HG02642 (cell line): Measurements from ENCODE around the gene UBA7.
A peak's percentile ranks its signal among the peaks of the same experiment; 100 is the strongest.

Source experiments
- ATAC-seq: cut with Tn5 transposase; IDR thresholded peaks from one replicate; pipeline ENCODE4 v1.9.1; 2021; ENCODE audit warnings: mild to moderate bottlenecking; ENCODE audit not compliant: unreplicated experiment, poor library complexity

The UBA7 gene

DNA sequence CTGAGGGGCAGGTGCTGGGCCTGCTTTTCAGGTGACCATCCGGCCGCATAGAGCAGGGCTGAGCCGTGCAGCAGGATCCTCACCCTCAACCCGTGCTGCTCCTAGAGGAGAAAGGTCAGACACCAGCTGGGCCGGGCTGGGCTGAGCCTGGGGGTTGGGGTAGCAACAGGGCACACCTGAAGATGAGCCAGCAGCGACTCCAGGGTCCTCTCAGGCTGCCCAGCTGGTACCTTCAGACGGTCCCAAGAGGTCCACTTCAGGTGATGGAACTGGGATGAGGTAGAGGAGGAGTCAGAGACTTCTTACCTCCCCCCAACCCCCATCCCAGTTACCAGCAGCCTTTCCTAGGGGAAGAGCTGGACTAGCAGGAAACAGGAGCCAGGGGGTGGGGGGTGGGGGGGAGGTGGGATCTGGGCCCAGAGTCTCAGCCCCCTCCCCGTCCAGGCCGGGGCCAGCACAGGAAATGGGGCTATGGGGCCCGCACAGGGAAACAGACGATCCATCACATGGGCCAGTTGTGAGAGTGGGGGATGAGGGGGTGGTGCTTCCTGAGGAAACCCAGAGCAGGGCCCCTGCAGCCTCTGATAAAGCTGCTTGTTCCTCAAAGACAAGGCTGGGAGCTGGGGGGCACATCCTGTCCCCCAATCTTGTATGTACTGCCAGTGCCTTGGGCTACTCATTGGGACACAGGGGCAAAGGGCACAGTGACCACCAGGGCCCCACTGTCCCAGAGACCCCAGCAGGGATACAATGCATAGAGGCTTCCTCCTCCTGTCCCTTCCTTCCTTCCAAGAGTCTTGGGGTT, 7.7 kb downstream of the UBA7 start:
- no peak for ATAC-seq

DNA sequence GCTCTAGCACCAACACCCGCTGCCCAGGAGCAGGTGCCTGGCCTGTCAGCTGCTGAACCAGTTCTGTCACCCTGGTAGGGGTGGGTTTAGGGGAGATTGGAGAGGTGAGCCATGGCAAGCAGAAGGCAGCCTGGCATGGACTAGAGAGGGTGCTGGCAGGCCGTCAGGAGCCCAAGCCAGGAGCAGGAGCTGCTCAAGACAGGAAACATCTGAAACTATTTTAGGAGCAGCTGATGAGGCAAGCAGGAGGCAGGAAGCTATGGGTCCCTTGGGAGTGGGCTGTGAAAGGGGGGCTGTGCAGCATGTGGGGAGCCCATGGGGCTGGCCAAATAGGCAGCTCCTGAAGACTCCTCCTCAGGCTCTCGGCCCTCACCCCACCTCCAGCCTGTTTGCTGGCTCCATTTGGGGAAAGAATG, 8.4 kb downstream of the UBA7 start:
- ATAC-seq, result no peak

DNA sequence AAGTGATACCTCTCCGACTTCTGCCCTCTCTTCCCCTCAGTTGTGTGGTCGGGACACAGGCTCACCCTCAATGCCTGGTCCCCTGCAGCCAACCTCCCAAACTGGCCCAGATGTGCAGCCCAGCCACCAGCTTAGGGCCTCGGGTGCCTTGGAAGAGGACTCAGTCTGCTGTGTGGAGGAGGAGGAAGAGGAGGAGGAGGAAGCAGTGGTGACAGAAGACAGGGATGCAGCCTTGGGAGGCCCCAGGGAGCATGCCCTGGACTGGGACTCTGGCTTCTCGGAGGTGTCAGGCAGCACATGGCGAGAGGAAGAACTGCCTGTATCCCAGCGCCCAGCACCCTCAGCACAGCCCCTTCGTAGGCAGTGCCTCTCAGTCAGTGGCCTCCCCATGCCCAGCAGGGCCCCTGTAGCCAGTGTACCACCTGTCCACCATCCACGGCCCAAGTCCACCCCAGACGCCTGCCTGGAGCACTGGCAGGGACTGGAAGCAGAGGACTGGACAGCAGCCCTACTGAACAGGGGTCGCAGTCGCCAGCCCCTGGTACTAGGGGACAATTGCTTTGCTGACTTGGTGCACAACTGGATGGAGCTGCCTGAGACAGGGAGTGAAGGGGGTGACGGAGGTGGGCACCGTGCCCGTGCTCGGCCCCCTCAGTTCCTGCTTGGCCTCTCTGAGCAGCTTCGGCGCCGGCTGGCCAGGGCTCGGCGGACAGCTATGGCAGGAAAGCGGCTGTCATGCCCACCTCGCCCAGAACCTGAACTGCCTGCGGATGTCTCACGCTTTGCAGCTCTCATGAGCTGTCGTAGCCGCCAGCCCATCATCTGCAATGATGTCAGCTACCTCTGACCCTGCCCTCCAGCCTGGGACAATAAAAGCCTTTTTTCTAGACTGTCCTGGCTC, 9.4 kb downstream of the UBA7 start:
- ATAC-seq, result no peak

DNA sequence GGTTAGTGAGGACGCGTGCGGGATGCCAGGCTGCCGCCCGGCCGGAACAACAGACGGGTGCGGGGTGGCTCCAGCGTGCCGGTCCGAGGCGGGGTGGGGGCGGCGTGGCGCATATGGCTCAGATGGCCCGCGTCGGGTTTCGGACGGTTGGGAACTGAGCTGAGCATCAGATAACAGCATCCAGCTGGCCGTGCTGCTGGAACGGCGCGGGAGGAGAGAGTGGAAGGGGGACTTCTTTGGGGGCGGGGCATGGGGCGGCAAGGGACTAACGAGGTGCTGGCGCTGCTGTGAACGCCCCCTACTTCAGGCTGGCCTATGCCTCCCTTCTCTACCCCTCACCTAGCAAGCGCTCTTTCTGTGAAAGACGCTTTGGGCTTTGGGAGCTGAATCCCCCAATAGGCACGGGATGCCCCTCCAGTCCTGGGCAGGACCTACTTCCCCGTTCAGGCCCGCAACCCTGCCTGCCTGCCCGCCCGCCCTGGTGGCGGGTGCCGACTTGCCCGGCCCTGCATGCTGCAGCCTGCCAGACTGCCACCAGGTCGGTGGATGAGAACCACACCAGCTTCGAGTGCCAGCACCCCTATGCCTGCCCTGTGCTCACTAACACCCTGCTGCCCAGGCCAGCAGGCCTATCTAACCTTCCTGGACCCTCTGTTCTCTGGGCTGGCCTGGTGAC, 10.2 kb downstream of the UBA7 start:
- peak; percentile 18 for ATAC-seq

DNA sequence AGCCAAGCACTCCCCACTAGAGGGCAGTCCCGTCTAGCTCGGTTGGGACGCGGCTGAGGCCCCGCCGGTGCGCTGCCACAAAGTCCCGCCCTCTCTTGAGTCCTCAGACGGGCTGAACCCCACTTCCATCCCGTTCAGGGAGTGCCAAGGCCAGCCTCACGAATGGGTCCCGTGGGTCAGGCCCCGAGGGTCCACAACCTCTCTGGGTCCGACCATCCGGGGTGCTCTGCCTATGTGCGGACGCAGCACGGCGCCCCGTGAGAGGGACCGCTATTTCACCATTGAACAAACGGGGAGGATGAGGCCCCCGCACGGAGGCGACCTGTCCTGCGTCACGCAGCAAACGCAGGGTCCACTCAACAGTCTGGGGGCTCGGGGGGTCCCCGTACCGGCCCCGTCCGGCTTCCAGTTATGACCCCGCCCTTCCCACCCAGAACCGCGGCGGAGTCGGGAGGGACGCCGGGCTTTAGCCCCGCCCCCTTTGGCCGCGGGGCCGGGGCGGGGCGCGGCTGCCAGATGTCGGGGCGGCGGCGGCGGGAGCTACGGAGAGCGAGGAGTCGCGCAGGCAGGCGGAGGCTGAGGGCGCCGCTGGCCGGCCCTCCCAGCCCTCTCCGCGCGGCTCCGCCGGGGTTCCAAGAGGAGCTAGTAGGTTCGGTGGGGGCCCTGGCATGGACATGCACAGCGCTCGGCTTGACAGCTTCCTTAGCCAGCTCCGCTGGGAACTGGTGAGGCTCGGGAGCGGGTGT, 10.9 kb downstream of the UBA7 start, which contains the start of gene INKA1:
Gene INKA1 (plus strand): TSS at position 543 of the 746 bp plus-strand sequence. CDS start 132 bp downstream, at position 675.
- peak; percentile 63 for ATAC-seq

DNA sequence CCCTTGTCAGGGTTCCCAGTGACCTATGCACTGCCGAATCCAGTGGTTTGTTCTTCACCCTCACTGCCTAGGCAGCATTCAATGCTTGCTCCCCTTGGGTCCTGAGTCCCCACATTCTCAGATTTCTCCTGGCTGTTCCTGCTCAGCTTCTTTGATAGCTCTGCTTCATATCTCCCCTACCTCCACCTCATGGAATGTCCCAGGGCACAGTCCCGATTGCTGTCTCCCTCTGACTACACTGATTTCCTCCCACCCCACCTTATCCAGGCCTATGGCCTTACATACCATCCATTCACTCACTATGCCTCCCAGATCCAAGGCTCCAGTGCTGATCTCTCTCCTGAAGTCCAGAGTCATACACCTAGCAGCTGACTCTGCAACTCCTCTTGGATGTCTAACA, 12.6 kb downstream of the UBA7 start:
- no peak for ATAC-seq

DNA sequence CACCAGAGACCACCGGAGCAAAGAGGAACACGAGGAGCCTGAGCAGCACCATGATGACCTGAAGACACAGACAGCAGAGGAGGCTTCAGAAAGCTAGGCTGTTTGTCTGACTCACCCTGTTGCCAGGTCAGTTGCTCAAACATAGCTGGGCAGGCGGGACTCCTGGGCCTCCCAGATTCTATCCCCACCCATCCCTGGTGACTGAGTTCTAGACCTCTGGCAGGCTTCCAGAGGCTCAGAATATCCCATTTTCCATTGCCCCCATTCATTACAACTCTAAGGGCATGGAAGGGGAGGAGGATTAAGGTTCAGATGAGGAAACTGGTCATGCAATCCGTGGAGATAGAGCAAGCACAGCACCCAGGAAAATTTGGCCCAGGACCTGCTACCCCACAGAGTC, 14.0 kb downstream of the UBA7 start, which contains the start of gene CDHR4:
Gene CDHR4 (minus strand): TSS at position 113 of the 400 bp plus-strand sequence. CDS start 61 bp downstream, at position 52.
- no peak for ATAC-seq

DNA sequence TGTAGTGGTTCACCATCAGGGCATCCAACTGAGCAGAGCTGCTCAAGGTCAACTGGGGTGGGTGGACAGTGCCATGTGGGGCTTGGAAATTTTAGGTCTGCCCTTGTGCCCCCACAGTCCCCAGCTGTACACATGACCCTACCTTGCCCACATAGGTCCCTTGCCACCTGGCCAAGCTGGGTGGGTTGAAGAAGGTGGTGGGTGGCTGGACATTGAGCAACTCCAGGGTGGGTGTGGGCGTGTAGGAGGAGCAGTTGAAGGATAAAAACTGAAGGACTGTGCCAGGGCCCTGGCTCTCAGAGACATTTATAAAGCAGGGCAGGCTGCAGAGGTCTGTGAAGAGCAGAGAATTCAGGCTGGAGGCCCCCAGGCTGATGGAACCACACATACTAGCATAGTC, 14.6 kb downstream of the UBA7 start:
- no peak for ATAC-seq

DNA sequence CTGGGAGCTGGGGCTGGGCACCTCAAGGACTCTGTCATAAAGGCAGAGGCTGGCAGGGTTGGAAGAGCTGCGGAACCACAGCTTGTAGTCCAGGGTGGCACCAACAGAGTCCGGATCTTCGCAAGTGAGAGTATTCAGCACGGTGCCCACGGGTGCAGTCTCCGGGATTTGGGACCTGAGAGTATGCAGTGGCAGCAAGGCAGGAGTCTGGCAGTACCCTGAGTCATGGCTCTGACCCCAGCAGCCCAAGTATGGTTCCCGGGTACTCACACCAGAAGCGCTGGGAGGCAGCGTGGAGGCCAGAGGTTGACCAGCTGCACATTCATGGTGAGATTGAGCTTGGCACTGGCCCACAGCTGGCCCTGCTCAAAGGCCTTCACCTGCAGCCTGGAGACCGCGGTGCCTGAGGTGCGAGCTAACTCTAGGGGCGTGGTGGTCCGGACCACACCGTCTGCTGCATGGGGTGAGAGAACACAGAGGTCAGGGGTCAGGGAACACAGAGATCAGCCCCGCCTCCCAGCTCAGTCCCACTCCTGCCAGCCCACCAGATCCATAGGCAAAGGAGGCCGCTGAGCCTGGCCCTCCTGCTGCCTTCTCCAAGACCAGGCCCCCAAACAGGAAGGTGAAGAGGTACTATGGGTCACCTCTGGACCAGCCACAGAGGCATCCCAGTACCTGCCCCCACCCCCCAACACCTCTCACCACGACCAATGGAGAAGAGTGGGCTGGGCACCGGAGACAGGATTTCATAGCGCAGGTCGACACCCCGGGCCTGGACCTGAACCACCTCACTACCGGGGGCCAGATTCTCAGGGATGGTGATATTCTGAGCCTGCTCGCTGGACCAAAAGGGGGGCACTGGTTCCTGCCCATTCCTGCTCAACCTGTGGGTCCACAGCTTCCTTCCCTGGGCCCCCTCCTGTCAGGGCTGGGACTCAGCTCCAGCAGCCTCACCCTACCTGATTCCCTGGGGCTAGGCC, 18.5 kb downstream of the UBA7 start:
- ATAC-seq, result no peak

DNA sequence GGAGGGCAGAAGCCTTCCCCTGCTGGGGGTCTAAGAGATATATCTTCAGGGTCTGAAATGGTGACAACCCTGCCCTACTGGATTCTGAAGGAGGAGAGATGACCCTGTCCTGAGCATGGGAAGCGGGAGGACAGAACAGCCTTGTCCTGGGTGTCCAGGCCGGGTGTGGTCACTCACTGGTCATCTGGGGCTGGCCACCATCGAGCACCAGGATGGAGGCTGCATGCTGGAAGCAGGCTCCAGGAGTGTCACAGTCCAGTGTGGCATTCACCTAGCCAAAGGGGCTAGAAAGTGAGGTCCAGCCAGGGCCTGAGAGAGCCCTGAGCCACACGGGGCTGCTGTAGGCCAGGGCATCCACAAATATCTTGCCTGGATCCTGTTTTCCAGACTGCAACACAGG, 19.3 kb downstream of the UBA7 start:
- ATAC-seq, result no peak

DNA sequence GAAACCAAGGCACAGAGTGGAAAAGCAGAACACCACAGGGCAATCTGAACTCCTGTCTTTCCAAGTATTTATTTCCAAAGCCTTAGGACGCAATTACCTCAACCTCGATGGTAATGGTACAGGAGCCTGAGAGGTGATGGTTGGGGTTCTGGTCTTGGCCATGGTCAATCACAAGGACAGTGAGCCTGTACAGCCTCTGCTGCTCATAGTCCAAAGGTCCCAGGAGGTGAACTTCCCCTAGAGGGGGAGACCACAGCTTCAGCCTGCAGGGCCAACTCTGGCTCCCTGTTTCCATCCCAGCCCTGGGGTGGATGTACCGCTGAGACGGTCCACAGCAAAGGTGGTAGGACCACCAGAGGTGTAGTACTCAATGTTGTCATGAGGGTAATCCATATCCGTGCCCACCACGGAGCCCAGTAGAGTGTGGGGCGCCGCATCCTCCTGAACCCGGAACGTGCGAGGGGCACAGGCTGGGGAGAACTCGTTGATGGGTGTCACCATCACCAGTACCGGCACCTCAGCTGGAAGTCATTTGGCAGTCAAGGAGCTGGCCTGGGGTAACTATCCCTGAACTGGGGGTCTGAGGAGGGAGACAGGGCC, 20.2 kb downstream of the UBA7 start:
- ATAC-seq, result no peak

DNA sequence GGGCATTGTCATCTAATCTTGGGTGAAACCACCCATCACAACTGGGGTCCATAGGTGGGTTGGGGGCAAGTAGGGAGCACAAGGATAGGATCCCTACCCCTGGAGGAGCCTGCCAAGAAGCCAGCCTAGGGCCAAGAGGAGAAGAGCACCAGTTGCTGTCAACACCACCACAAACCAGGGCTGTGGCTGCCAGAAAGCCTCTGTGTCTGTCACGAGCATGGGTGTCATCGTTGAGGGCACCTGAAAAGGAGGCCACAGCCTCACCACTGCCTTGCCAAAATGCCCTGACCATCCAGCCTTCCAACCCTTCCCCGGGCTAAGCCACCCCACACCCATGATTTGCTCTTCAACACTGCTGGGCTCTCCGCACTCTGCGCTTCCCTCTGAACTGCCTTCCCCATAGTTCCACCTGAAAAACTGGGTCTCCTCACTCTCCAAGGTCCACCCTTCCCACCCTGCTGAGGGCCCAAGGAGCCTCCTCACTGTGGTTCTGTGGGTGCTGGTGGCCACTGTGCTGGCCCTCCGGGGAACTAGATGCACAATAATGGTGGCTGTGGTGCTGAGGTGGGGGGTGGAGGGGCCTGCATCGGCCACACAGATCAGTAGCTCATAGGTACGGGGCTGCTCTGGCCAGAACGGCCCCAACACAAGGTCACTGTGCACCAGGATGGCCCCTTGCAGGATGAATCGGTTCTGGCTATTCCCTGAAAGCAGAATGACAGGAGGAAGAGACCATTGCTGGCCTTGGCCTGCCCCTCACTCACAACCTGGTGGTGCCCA, 21.2 kb downstream of the UBA7 start:
- no peak for ATAC-seq

DNA sequence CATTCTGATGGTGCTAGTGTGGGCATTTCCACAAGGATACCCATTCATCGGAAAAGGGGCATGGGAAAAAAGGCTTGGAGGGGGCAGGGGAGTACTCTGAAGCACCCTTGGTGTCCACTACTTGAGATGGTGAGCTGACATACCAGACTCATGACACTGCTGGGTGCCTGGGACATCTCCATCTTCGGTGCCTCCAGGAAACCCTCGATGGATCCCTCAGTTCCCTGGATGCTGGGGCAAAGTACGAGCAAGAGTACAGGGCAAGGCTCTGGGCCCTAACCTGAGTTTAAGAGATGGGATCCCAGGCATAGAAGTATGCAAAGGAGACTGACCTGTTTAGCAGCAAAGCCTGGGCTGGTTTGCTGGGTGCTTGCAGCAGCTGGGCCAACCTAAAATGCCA, 22.2 kb downstream of the UBA7 start:
- ATAC-seq, result no peak

DNA sequence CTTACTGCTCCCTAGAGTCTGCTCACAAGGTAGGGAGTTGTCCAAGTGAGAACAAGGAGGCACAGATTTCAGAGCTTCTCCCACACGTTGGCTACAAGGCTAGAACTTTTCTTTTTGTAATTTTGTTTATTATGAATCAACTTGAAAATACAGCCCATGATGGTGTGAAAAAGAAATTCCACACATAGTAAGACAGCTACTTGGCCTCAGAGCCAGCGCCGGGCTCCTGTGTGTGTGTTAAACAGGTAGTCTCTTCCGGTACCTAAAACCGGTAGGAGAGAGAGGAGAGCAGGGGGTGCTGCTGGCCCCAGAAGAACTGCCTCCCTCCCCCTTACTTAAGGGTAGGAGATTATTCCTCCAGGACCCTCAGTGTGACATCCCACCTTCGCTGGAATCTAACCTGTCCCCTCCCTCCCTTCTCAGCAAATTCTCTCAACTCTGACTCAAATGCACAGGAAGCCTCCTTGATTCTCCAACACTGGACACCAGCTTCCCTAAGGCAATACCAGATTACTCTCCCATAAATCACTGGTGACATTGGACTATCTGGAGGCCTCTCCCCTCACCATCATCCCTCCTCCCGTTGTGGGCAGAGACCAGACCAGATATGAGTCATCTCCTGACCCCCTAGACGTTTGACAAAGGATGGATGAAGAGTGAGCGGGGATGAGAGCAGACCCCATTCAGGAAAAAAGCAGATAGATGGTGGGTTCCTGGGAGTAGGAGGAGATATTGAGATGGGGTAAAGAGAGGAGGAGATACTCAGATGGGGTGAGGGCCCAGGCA, 22.9 kb downstream of the UBA7 start:
- no peak for ATAC-seq

DNA sequence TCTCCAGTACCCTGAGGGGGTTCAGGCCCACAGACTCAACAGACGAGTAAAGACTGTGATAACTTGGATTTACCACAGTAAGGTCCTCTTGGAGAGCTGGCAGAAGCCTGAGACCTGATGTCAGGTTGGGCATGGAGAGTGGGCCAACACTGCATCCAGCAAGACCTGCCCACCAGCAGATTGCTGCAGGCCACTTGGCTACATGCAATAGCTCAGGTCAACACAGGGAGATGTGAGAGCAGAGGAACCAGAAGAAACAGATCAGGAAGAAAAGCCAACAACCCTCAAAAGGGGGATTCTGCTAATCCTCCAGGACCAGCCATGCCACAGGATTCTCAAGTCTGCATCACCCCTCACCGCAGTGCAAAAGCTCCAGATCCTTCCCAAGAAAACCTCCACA, 25.7 kb downstream of the UBA7 start:
- ATAC-seq, result no peak

DNA sequence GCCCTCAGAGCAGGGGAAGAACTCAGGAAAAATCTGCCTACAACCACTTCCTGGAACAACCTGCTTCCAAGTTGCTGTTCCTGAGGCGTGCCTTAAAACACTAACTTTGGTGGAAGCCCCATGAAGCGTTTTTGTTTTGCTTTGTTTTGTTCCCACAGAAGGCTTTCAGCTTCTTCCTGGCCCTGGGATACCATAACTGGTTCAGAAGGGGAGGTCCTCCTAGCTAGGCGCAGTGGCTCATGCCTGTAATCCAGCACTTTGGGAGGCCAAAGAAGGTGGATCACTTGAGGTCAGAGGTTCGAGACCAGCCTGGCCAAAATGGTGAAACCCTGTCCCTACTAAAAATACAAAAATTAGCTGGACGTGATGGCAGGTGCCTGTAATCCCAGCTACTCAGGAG, 26.2 kb downstream of the UBA7 start:
- ATAC-seq, result no peak

DNA sequence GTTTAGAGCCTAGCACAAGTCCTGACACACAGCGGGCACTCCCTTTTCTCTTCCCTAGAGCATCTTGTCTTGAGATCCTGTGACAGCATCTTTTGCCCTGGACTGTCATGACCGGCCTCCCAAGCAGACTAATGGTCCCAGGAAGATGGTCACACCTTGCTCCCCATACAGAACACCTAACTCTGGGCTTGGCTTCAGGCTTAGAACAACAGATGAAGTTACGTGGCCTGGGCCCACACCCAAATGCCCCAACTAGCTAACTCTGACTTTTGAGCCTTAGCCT, 26.6 kb downstream of the UBA7 start:
- no peak for ATAC-seq
